ENCODE data around the gene VGLL3.
"Not testable (repeated sequence)": the region's sequence is repeated elsewhere in the genome, so short reads cannot be mapped to it uniquely, and the experiment has no call there.

The VGLL3 gene

DNA sequence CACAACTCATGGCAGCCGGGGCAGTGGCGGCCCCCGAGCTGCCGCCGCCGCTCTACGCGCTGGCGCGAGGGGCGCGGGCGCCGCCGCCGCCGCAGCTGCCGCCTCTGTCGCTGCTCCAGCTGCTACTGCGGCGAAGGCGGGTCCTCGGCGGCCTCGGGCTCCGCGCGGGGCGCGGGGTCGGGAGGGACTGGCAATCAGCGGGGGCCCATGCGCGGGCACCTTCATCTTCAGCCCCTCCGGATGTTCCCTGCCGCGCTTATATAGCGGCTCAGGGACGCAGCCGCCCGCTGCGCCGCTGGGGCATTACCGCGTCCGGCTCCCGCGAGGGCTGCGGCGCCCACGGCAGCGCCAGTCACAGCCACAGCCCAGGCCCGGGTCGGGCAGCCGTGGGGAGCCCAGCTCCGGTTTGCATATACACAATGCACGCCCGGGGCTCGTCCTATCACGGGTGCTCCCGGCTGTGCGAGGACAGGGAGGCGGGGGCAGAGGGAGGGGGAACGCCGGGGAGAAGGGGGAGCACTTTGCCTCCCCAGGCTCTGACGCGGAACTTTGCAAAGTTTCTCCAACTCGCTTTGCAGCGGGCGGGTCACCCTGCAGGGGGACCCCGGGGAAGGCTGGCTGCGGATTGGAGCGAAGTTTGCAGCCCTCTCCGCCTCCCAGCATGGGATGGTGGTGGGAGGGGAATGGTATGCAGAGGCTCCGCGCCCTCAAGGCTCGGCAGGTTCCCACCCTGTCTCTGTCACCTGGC lies at the start of gene VGLL3:
Gene VGLL3, minus strand, starts transcription at position 416 of the 748 bp plus-strand sequence. Its CDS starts 406 bp downstream, at position 10.
- DNase-seq: peak; percentile 92

DNA sequence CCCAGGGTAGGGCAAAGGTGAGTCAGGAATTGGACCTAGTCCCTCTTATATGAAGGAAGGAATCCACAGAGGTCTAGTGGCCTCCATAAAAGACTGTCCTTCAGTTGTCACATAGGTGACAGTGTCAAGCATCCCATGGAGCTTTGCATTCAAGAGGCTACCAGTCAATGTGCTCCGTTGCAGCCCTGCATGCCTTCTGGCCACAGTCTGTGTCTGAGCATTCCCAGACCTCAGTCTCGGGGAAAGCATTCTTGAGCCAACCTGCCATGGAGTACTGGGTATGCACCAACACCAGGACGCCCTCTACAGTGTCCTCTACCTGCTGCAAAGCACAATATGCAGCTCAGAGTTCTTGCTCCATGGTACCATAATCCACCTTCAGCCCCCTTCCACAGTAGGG lies 46.7 kb upstream of the VGLL3 start:
- no peak for DNase-seq

GRCh38 chr3:87036671-87037070 lies 45.7 kb upstream of the VGLL3 start:
- DNase-seq: no peak

- no peak for DNase-seq
These were observed 44.4 kb upstream of the VGLL3 start for GRCh38 chr3:87035339-87035738.

DNA sequence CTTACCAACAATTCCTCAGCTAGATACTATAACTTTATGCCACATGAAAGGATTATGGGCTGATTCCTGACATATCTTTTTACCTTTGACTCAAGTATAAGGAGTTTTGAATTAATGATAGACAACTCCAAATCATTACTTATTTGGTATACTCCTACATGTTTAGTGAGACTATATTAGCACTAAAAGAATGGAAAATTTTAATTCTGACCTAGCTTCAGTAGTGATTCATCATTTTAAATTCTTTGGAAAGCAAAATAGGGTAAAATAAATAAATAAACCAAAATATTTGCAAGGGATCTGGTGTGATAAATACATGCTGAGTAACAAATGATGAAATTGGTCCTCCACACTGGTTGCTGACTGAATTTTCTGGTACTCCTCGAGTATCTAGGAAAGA lies 42.3 kb upstream of the VGLL3 start:
- no peak for DNase-seq

DNA sequence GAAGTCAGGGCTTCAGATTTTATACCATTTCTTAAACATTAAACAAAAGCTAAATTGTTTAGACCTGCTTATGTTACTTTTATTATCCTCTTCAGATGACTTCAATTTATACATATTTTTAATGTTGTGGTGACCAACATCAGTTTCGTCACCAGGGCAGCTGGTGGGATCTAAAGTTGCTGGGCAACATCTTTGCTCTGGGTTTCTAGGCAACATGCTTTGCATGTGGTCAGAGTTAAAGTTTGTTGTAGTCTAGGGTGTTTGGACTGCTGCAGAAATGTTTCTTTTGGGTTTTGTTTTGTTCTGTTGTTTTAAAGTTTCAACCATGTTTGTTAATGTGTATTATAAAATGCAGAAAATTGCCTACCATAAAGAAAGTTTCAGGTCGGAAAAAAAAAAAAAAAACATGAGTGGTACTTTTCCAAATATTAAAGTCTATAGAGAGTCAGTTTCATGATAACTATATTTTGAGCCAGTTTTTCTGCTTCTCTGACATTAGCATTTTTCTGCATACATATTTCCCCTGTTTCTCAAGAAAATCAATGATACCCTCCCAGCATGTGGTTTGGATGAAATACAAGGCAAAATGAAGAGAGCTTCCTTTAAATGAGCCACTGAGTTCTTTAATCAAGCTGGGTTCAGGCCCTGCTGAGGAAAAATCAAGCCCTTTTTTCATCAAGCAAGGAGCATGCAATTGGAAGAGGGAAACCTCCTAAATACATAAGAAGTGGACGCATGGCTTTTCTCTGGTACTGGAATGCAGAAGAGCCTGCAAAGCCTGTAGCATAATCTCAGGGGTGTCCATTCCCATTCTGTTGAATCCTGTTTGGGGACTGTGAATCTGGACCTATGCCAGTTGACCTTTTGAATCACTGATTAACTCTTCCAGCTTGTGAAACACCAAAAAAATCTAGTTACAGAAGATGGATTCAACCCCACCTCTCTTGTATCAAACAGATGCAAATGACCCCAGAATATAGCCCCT lies 35.0 kb upstream of the VGLL3 start:
- DNase-seq: peak; percentile 32

GRCh38 chr3:87017370-87017769 lies 26.4 kb upstream of the VGLL3 start:
- DNase-seq: not testable (repeated sequence)

DNA sequence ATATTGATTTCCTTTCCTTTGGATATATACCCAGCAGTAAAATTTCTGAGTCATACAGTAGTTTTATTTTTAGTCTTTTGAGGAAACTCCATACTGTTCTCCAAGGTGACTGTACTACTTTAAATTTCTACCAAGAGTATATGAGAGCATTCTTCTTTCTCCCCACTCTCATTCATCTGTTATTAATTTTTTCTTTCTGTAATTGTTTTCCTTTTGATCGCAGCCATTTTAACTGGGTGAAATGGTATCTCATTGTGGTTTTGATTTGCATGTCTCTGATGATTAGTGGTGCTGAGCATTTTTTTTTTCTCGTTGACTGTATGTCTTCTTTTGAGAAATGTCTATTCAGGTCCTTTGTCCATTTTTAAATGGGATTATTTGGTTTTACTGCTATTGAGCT lies 18.3 kb upstream of the VGLL3 start:
- DNase-seq: no peak

DNA sequence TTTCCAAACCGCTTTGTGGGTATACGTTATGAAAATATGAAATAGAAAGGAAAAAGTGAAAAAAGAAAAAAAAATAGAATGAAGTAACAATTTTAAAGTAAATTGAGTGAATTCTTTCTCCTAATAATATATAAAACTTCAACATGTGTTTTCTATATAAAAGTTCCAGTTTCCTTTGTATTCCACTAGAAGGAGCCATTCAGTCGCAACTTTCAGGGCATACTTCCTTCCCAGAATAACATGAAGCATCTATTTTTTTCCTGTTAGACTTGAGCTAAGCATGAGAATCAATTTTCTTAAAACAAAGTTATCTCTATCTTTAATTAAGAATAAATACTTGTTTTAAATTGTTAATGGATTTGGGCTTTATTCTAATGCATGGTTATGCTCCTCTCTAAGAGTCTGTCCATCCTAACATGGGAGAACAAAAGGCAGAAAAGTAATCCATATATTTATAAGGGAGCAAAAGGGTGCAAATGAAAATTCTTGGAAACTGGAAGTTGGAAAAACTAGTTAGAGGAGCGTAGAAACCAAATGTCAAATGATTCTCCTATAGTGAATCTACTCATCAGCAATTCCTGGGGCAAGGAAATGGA lies 16.0 kb upstream of the VGLL3 start:
- no peak for DNase-seq

DNA sequence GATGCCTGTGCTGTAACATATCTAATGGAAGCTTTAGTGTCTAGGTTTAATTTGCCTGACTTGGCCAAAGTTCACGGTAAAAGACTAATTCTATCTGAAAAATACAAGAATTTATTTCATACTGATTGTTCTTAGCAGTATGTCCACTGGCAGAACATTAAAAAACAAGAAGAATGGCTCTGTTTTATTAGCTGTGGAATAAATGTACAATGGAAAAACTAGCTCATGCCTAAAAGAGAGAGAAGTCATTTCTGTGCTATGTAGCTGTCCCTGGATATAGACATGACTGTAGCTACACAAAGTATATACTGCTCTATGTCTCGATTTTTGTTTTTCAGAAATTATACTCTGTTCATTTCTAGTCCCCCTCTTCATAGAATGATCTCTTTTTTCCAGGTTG lies 13.9 kb upstream of the VGLL3 start:
- DNase-seq: no peak

DNA sequence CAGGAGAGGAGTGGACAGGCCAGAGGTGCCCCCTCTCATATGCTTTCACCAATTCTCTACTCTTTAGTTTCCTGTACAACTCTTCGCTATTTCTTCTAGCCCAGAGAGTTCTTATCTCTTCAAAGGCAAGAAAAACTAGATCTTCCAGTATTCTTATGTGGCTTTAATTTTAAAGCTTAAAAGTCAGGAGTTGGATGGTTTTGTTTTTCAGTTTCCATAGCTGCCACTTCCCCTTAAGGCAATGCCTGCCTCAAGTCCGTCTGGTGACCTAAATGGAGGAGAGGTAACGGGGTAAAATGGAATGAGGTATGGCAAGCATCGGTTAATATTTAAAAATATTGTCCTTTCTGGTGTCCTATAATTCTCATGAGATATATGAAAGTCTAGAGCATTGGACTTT lies 11.4 kb upstream of the VGLL3 start:
- no peak for DNase-seq

DNA sequence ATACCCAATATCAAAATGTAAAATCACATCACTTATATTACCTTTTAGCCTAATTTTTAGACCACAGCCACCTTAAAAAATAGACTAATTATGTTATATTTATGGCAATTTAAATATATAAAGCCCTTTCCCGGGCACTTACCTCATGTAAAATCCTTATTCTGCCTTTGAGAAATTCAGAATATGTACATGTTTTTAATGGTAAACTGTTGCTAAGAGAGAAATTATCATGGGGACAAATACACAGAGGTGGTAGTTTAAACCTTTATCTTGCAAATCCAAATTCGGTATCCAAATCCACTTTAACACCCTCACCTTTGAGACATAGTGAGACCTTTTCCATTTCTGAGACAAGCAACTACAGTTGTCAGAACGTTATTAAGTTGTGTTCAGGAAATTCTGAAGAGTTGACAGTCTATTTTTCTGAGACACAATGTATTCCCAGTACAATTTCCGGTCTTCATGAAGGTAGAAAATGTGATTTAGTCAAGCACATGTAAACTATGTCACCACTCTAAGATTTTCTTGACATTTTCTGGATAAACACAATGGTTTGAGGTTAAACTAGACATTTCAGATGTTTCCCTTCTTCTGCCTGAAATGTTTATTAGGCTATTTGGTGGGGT lies 10.6 kb upstream of the VGLL3 start:
- DNase-seq: no peak

DNA sequence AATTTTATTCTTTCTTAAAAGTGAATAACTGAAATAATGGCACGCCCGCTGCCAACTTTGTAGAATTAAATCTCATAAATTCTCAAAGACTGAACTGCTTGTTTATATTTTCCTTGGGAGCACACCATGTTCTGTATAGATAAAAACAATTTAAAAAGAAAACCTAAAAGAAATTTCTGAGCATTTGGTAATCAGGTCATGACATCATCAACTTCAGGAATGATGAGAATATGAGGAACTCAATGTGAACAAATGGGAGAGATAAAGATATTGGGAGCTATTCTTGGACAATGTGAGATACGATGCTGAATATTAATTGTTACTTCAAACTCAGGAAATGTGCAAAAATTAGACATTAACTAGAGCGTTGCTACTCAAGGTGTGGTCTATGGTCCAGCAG lies 10.0 kb upstream of the VGLL3 start:
- no peak for DNase-seq

GRCh38 chr3:86998569-86998968 lies 7.6 kb upstream of the VGLL3 start:
- no peak for DNase-seq

DNA sequence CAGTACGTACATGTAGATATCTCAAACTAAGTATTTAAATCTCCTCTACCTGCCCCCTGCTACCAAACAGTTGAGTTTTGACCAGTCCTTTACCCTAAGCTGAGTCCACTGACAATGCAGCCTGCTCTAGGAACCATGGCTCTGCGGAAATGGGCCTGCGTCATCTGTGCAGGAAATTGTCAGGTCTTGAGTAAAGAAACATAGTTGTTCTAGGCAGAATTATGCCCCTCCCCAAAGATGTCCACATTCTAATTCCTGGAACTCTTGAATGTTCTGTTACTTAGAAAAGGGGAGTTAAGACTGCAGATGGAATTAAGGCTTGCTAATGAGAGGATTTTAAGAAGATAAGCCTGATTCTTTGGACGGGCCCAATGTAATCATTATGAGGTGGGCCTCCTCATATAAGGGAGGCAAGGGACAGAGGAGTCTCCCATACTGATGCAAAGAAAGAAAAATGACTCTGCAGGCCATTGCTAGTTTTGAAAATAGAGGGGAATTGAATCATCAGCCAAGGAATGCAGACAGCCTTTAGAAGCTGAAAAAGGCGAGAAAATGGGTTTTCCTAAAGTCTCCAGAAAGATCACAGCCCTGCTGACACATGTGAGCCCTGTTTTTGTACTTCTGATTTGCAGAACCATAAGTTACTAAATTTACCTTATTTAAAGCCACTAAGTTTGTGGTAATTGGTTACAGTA lies 5.5 kb upstream of the VGLL3 start:
- DNase-seq: no peak

- DNase-seq: no peak
These were observed 4.6 kb upstream of the VGLL3 start for GRCh38 chr3:86995537-86995936.

DNA sequence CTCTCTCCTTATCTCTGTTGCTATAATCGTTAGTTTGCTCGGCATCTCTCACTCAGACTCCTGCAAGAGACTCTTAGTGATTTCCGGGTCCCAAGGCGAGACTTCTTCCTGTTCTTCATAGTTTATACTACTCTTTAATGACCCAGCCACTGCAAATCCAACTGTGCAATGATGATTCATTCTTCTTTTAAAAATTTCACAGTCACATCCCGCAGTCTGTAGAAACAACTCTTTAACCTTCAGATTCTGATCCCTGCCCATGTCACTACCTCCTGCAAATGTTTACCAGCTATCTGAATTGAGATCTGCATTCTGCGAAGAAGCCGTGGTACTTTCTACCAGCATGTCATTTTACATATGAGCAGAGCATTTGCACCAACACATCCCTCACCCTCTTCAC lies 2.8 kb upstream of the VGLL3 start:
- no peak for DNase-seq

DNA sequence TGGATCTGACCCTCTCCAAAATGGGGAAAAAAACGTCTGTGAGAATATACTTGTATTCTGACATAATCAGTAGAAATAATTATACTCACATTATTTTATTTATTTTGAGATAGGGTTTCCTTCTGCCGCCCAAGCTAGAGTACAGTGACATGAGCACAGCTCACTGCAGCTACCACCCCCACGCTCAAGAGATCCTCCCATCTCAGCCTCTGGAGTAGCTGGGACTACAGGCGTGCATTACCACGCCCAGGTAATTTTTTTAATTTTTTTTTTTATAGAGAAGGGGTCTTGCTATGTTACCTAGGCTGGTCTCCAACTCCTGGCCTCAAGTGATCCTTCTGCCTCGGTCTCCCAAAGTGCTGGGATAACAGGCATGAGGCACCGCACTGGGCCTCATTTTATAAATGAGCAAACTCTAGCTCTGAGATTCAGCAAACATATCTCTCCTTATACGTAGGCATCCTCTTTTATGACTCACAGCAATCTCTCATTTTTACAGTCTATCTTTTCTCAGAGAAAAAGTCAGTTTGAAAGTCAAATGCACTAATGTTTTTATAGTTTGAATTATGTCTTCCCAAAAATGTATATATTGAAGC lies 989 bp upstream of the VGLL3 start:
- DNase-seq: no peak

- DNase-seq: no peak
These were observed 500 bp upstream of the VGLL3 start for GRCh38 chr3:86991482-86991815.

DNA sequence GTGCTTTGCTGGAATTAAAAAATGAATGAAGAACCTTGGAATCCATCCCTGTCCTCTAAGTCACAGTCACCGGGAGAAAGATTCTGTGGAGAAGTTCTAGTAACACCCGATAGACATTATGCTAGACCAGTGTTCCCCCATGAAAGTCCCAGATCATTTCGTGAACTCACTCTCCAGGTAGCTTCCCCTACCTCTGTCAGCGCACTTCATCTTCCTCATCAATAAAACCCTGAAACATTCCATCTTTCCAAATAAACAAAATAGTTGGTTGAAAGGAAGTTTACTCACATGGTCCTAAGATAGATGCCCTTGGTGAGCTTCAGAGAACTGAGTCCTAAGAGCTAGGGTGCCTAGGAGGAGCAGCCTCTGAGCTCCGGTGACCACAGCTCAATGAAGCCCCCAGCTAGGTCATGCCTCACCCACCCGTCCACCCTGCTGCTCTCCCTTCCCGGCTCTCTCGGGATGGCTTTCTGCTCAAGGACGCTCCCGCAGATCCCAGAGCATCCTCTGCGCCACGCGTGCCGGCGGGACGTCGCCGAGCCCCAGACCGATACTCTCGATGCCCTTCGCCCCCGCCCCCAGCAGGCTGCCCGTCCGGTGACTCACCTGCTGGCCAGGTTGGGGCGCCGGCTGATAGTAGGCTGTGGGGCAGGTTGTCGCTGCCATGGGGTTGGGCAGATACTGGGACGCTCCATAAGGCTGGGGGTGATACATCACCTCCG lies 776 bp downstream of the VGLL3 start:
- DNase-seq: peak; percentile 35

- DNase-seq: no peak
These were observed 1.3 kb downstream of the VGLL3 start for GRCh38 chr3:86989611-86990010.

- DNase-seq: no peak
These were observed 1.9 kb downstream of the VGLL3 start for GRCh38 chr3:86989006-86989405.
